Stimulated activated CD4-positive, alpha-beta T cell treated with anti-CD3 and anti-CD28 coated beads, Interleukin-2, amount 100 ng/mL, for 4 hours (primary cell): ENCODE data around the gene CLINT1.
"Not testable (repeated sequence)": the region's sequence is repeated elsewhere in the genome, so short reads cannot be mapped to it uniquely, and the experiment has no call there.

Experiments
- DNase-seq: peaks from one replicate; pipeline ENCODE4 v3.0.0-alpha.2; 2020; ENCODE audit warnings: low read depth

CLINT1 gene

GRCh38 chr5:157862183-157862851, 3.4 kb upstream of the CLINT1 start:
- DNase-seq = no peak

- DNase-seq = no peak
Observed at GRCh38 chr5:157860898-157861890, 2.2 kb upstream of the CLINT1 start.

- DNase-seq = no peak
Observed at GRCh38 chr5:157859227-157859575, 256 bp upstream of the CLINT1 start.

- DNase-seq = no peak
Observed at GRCh38 chr5:157857816-157858526, 974 bp downstream of the CLINT1 start.

GRCh38 chr5:157855404-157855994, 3.4 kb downstream of the CLINT1 start:
- no peak for DNase-seq

- not testable (repeated sequence) for DNase-seq
Observed at GRCh38 chr5:157853365-157853764, 5.6 kb downstream of the CLINT1 start.

GRCh38 chr5:157845914-157846598, 12.9 kb downstream of the CLINT1 start:
- DNase-seq = no peak

GRCh38 chr5:157842787-157843186, 16.2 kb downstream of the CLINT1 start:
- DNase-seq = no peak

- DNase-seq = no peak
Observed at GRCh38 chr5:157842185-157842584, 16.8 kb downstream of the CLINT1 start.

GRCh38 chr5:157839157-157839795, 19.7 kb downstream of the CLINT1 start:
- no peak for DNase-seq

GRCh38 chr5:157836121-157836753, 22.7 kb downstream of the CLINT1 start:
- DNase-seq = no peak

GRCh38 chr5:157835041-157835440, 23.9 kb downstream of the CLINT1 start:
- DNase-seq = no peak

GRCh38 chr5:157828944-157829639, 29.9 kb downstream of the CLINT1 start:
- no peak for DNase-seq

- no peak for DNase-seq
Observed at GRCh38 chr5:157828105-157828943, 30.6 kb downstream of the CLINT1 start.

- no peak for DNase-seq
Observed at GRCh38 chr5:157827423-157827822, 31.5 kb downstream of the CLINT1 start.

- no peak for DNase-seq
Observed at GRCh38 chr5:157823655-157824054, 35.3 kb downstream of the CLINT1 start.

- no peak for DNase-seq
Observed at GRCh38 chr5:157821822-157822622, 36.9 kb downstream of the CLINT1 start.

- no peak for DNase-seq
Observed at GRCh38 chr5:157821405-157821804, 37.5 kb downstream of the CLINT1 start.
